ENCODE results near the gene POU3F3.

The POU3F3 gene

GRCh38 chr2:104825124-104825865, 28.6 kb upstream of the POU3F3 start:
- no peak overlapping the region for H3K4me3 ChIP-seq (ENCODE audit: low read depth, low read length)
- no peak for TF ChIP-seq CTCF (IDR thresholded peaks at IDR 0.05; ENCODE audit: borderline replicate concordance, insufficient read depth, low read depth, low read length)

- no peak for TF ChIP-seq CTCF (IDR thresholded peaks at IDR 0.05; ENCODE audit: borderline replicate concordance, insufficient read depth, low read depth, low read length)
- H3K4me3 ChIP-seq (ENCODE audit: low read depth, low read length) = no peak overlapping the region
Observed at GRCh38 chr2:104826016-104826415, 27.9 kb upstream of the POU3F3 start.

GRCh38 chr2:104831742-104832141, 22.2 kb upstream of the POU3F3 start:
- H3K4me3 ChIP-seq (ENCODE audit: low read depth, low read length) = no peak overlapping the region
- TF ChIP-seq CTCF (IDR thresholded peaks at IDR 0.05; ENCODE audit: borderline replicate concordance, insufficient read depth, low read depth, low read length) = no peak

GRCh38 chr2:104834431-104835153, 19.3 kb upstream of the POU3F3 start:
- no peak overlapping the region for H3K4me3 ChIP-seq (ENCODE audit: low read depth, low read length)
- no peak for TF ChIP-seq CTCF (IDR thresholded peaks at IDR 0.05; ENCODE audit: borderline replicate concordance, insufficient read depth, low read depth, low read length)

GRCh38 chr2:104836265-104836664, 17.6 kb upstream of the POU3F3 start:
- H3K4me3 ChIP-seq (ENCODE audit: low read depth, low read length) = no peak overlapping the region
- TF ChIP-seq CTCF (IDR thresholded peaks at IDR 0.05; ENCODE audit: borderline replicate concordance, insufficient read depth, low read depth, low read length) = no peak

GRCh38 chr2:104836841-104837240, 17.1 kb upstream of the POU3F3 start:
- no peak overlapping the region for H3K4me3 ChIP-seq (ENCODE audit: low read depth, low read length)
- no peak for TF ChIP-seq CTCF (IDR thresholded peaks at IDR 0.05; ENCODE audit: borderline replicate concordance, insufficient read depth, low read depth, low read length)

GRCh38 chr2:104840156-104840555, 13.8 kb upstream of the POU3F3 start:
- no peak for TF ChIP-seq CTCF (IDR thresholded peaks at IDR 0.05; ENCODE audit: borderline replicate concordance, insufficient read depth, low read depth, low read length)
- no peak overlapping the region for H3K4me3 ChIP-seq (ENCODE audit: low read depth, low read length)
